ENCODE measurements around the gene RESP18. TPM values are rescaled to one million over a fixed set of nuclear protein-coding genes. Genes with fewer than 3 reads are reported as not detected.
"Not testable (repeated sequence)": the region's sequence is repeated elsewhere in the genome, so short reads cannot be mapped to it uniquely, and the experiment has no call there.

Gene RESP18
- total RNA-seq, 2 donors from 2014 or later = not detected

DNA sequence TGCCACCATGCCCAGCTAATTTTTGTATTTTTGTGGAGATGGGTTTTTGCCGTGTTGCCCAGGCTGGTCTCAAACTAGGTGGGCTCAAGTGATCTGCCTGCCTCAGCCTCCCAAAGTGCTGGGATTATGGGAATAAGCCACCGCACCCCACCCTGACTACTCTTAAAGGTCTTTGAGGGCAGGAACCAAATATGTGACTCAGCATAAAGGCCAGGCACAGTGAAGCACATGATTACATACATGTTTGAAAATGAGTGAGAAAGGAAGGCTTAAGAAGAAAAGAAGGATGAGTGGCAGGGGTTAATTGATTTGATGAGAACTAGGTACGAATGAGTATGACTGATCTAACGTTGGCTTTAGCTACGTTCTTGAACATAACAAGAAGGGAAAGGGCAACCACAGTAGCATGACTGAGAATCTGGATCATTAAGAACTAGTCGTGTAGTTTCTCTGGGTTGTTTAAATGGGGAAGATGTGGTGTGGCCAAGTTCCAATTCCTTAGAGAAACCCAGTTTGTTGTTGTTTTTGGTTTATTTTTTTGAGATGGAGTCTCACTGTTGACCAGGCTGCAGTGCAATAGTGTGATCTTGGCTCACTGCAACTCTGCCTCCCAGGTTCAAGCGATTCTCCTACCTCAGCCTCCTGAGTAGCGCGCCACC, 6.8 kb downstream of the RESP18 start:
- WGBS, 2 donors = 51 to 53% methylated on average over 8 to 9 of the region's 9 CpGs
- H3K4me3 ChIP-seq = no peak overlapping the region
- H3K36me3 ChIP-seq (replicated peaks in 1 of 2; ENCODE audit: insufficient read depth in 1 of 2, low read depth in 2 of 2) = no peaks in the 10 kb centered on the region
- no peaks in the 10 kb centered on the region for H3K4me1 ChIP-seq
- ATAC-seq (no peak), DNase-seq (no peak)
- intact Hi-C loops (cut with DNase I) = no loop called here
- TF ChIP-seq POLR2A (IDR thresholded peaks at IDR 0.05) = no peak
- TF ChIP-seq, protein P1, sequence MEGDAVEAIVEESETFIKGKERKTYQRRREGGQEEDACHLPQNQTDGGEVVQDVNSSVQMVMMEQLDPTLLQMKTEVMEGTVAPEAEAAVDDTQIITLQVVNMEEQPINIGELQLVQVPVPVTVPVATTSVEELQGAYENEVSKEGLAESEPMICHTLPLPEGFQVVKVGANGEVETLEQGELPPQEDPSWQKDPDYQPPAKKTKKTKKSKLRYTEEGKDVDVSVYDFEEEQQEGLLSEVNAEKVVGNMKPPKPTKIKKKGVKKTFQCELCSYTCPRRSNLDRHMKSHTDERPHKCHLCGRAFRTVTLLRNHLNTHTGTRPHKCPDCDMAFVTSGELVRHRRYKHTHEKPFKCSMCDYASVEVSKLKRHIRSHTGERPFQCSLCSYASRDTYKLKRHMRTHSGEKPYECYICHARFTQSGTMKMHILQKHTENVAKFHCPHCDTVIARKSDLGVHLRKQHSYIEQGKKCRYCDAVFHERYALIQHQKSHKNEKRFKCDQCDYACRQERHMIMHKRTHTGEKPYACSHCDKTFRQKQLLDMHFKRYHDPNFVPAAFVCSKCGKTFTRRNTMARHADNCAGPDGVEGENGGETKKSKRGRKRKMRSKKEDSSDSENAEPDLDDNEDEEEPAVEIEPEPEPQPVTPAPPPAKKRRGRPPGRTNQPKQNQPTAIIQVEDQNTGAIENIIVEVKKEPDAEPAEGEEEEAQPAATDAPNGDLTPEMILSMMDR (IDR thresholded peaks at IDR 0.05) = no peak
- H3K27me3 ChIP-seq = no peaks in the 10 kb centered on the region
- H3K9me3 ChIP-seq = no peaks in the 10 kb centered on the region
- H3K27ac ChIP-seq = no peak overlapping the region

DNA sequence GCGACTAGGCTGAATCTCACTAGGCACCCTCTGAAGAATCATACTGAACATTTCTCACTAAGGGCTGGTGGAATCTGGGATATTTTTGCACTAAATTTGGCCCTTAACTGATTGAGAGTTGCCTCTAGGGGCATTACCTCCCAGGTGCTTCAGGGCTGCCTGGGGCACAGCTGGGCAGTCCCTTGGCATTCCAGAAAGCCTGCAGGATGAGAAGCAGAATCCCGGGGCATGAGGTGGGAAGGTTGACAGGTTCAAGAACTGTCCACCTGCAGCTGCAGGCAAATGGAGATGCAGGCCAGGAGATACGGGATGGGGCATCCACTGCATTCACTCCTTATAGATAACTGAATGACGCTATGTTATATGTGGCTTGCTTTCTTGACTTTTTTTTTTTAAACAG, 7.4 kb downstream of the RESP18 start:
- Histone ChIP-seq H3K27ac (no peak overlapping the region), H3K27me3 (no peaks in the 10 kb centered on the region), H3K36me3 (replicated peaks in 1 of 2; ENCODE audit: insufficient read depth in 1 of 2, low read depth in 2 of 2) (no peaks in the 10 kb centered on the region), H3K9me3 (no peaks in the 10 kb centered on the region), H3K4me3 (no peak overlapping the region), H3K4me1 (no peaks in the 10 kb centered on the region)
- 70 to 71% methylated on average over 4 of the region's 4 CpGs for WGBS, 2 donors
- intact Hi-C loops (cut with DNase I) = no loop called here
- ATAC-seq (no peak), DNase-seq (no peak)
- no peak for TF ChIP-seq POLR2A (IDR thresholded peaks at IDR 0.05)
- TF ChIP-seq, protein P1 (IDR thresholded peaks at IDR 0.05) = no peak

DNA sequence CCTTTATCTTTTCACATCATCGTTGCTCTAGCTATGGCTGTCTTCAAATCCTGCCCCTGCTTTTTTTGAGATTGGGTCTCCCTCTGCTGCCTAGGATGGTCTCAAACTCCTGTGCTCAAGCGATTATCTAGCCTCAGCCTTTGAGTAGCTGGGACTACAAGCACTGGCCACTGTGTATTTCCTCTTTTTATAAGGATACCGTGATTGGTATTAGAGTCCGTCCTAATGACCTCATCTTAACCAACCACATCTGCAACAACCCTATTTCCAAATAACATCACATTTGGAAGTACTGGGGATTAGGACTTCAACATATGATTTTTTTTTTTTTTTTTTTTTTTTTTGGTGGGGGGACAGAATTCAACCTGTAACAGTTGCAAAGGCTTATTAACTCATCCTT, 9.1 kb downstream of the RESP18 start:
- 52 to 63% methylated on average over 4 of the region's 4 CpGs for WGBS, 2 donors
- Histone ChIP-seq H3K4me3 (no peak overlapping the region), H3K27me3 (no peaks in the 10 kb centered on the region), H3K4me1 (no peaks in the 10 kb centered on the region), H3K9me3 (no peaks in the 10 kb centered on the region), H3K36me3 (replicated peaks in 1 of 2; ENCODE audit: insufficient read depth in 1 of 2, low read depth in 2 of 2) (no peaks in the 10 kb centered on the region), H3K27ac (no peak overlapping the region)
- TF ChIP-seq, protein P1 (IDR thresholded peaks at IDR 0.05) = no peak
- TF ChIP-seq POLR2A (IDR thresholded peaks at IDR 0.05) = no peak
- DNase-seq (no peak), ATAC-seq (no peak)
- intact Hi-C loops (cut with DNase I) = no loop called here

DNA sequence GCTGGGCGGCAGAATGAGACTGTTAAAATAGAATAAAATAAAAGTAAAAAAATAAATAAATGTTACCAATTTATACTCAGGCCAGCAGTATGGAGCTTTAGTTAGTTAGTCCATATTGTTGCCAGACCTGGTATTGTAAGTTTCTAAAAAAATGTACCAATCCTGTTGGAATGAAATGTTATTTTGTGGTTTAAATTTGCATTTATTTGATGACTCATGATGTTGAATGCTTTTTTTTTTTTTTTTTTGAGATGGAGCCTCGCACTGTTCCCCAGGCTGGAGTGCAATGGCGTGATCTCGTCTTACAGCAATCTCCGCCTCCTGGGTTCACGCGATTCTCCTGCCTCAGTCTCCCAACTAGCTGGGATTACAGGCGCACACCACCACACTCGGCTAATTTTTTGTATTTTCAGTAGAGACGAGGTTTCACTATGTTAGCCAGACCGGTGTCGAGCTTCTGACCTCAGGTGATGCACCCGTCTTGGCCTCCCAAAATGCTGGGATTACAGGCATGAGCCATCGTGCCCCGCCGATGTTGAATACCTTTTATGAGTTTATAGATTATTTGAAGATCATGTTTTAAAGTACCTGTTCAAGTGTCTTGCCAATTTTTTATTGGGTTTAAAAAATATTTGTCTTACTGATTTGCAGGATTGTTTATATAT, 17.6 kb downstream of the RESP18 start:
- H3K9me3 ChIP-seq = no peaks in the 10 kb centered on the region
- DNase-seq (no peak), ATAC-seq (no peak)
- 83 to 87% methylated on average over 16 of the region's 16 CpGs for WGBS, 2 donors
- TF ChIP-seq, protein P1 (IDR thresholded peaks at IDR 0.05) = no peak
- TF ChIP-seq POLR2A (IDR thresholded peaks at IDR 0.05) = no peak
- H3K27ac ChIP-seq = no peak overlapping the region
- no peaks in the 10 kb centered on the region for H3K36me3 ChIP-seq (replicated peaks in 1 of 2; ENCODE audit: insufficient read depth in 1 of 2, low read depth in 2 of 2)
- intact Hi-C loops (cut with DNase I) = no loop called here
- H3K4me1 ChIP-seq = no peaks in the 10 kb centered on the region
- peaks cover 0 to 5% of the 10 kb centered on the region in 2 donors for H3K27me3 ChIP-seq
- H3K4me3 ChIP-seq = no peak overlapping the region

DNA sequence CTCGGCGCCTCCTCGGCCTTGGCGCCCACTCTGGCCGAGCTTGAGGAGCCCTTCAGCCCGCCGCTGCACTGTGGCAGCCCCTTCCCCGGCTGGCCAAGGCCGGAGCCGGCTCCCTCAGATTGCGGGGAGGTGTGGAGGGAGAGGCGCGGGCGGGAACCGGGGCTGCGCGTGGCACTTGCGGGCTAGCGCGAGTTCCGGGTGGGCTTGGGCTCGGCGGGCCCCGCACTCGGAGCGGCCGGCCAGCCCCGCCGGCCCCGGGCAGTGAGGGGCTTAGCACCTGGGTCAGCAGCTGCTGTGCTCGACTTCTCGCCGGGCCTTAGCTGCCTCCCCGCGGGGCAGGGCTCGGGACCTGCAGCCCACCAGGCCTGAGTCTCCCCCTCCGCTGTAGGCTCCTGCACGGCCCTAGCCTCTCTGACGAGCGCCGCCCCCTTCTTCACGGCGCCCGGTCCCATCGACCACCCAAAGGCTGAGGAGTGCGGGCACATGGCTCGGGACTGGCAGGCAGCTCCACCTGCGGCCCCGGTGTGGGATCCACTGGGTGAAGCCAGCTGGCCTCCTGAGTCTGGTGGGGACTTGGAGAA, 19.8 kb downstream of the RESP18 start:
- H3K36me3 ChIP-seq (replicated peaks in 1 of 2; ENCODE audit: insufficient read depth in 1 of 2, low read depth in 2 of 2); intact Hi-C loops (cut with DNase I); ATAC-seq; H3K4me1 ChIP-seq; H3K9me3 ChIP-seq; H3K27ac ChIP-seq; H3K4me3 ChIP-seq; DNase-seq: not testable (repeated sequence)
- 85 to 95% methylated on average over 4 to 40 of the region's 49 CpGs for WGBS, 2 donors
- peaks cover 0 to 19% of the 10 kb centered on the region in 2 donors for H3K27me3 ChIP-seq
